Neural cell (in vitro differentiated cells): ENCODE data around the gene CLEC5A.

Source experiments
- EP300 ChIP-seq: fragments of 450-650 bp; conservative IDR thresholded peaks from 2 replicates; pipeline ENCODE4 v1.6.1; 2014; ENCODE audit warnings: antibody characterized with exemption, mild to moderate bottlenecking, moderate library complexity; ENCODE audit not compliant: poor library complexity, severe bottlenecking
- EZH2 ChIP-seq: fragments of 200-600, 300-800 bp; shearing (Covaris generic), sonication (generic); IDR thresholded peaks from 2 replicates; pipeline ENCODE4 v1.6.1; 2014; ENCODE audit warnings: antibody characterized with exemption, low read length, borderline replicate concordance, mild to moderate bottlenecking; ENCODE audit not compliant: insufficient read depth, poor library complexity, severe bottlenecking
- POLR2AphosphoS5 ChIP-seq: IDR thresholded peaks from 2 replicates; pipeline ENCODE4 v1.6.1; 2012
- RAD21 ChIP-seq: fragments of 450-650 bp; conservative IDR thresholded peaks from 2 replicates; pipeline ENCODE4 v1.6.1; 2014; ENCODE audit warnings: antibody characterized with exemption, mild to moderate bottlenecking, moderate library complexity
- REST ChIP-seq: IDR thresholded peaks from 2 replicates; pipeline ENCODE4 v1.6.1; 2012; ENCODE audit warnings: borderline replicate concordance
- TAF1 ChIP-seq: IDR thresholded peaks from 2 replicates; pipeline ENCODE4 v1.6.1; 2012; ENCODE audit warnings: low read depth
- TF ChIP-seq, protein P1 (sequence below): fragments of 450-650 bp; IDR thresholded peaks from 2 replicates; pipeline ENCODE4 v1.5.1; 2014; ENCODE audit warnings: antibody characterized with exemption, mild to moderate bottlenecking, moderate library complexity; ENCODE audit not compliant: poor library complexity, severe bottlenecking

- TF ChIP-seq, protein P1, sequence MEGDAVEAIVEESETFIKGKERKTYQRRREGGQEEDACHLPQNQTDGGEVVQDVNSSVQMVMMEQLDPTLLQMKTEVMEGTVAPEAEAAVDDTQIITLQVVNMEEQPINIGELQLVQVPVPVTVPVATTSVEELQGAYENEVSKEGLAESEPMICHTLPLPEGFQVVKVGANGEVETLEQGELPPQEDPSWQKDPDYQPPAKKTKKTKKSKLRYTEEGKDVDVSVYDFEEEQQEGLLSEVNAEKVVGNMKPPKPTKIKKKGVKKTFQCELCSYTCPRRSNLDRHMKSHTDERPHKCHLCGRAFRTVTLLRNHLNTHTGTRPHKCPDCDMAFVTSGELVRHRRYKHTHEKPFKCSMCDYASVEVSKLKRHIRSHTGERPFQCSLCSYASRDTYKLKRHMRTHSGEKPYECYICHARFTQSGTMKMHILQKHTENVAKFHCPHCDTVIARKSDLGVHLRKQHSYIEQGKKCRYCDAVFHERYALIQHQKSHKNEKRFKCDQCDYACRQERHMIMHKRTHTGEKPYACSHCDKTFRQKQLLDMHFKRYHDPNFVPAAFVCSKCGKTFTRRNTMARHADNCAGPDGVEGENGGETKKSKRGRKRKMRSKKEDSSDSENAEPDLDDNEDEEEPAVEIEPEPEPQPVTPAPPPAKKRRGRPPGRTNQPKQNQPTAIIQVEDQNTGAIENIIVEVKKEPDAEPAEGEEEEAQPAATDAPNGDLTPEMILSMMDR = no peak
- no peak for TF ChIP-seq RAD21
- TF ChIP-seq EZH2 = no peak
- no peak for TF ChIP-seq TAF1
- TF ChIP-seq POLR2AphosphoS5 = no peak
- no peak for TF ChIP-seq EP300
- no peak for TF ChIP-seq REST
Measured at GRCh38 chr7:141949911-141950310, 3.1 kb upstream of the CLEC5A start.
